Measurements from ENCODE around the gene YEATS4. TPM values are rescaled to one million over a fixed set of nuclear protein-coding genes. Genes with fewer than 3 reads are reported as not detected.
A peak's percentile ranks its signal among the peaks of the same experiment; 100 is the strongest.
"Not testable (repeated sequence)": the region's sequence is repeated elsewhere in the genome, so short reads cannot be mapped to it uniquely, and the experiment has no call there.

YEATS4 gene
- total RNA-seq, result 37.9 and 41.8 TPM in 2 replicates

- peaks cover 18% of the 10 kb centered on the region for H3K36me3 Mint-ChIP-seq (ENCODE audit: low read depth)
- peak within 1 kb of the TSS; percentile 98 for H3K27ac Mint-ChIP-seq
- H3K4me1 Mint-ChIP-seq, result peaks cover 27% of the 10 kb centered on the region
- H3K27me3 Mint-ChIP-seq, result peaks cover 7% of the 10 kb centered on the region
- H3K4me3 Mint-ChIP-seq, result peak within 1 kb of the TSS; percentile 93
- intact Hi-C loops (cut with micrococcal nuclease), result loop anchor here (1.0 to 5.0 kb wide), 4 partner anchors 69 to 883 kb away; partner anchors contain the start of genes CCT2, CNOT2 and CPSF6
- no peaks in the 10 kb centered on the region for H3K9me3 Mint-ChIP-seq
- DNase-seq, result peak; percentile 96
These were observed at the start of gene YEATS4 for GRCh38 chr12:69359531-69360347. Gene YEATS4, plus strand, starts transcription at chr12:69359743. Its CDS starts 230 bp downstream, at chr12:69359973.

GRCh38 chr12:69313209-69313608 lies 46.3 kb upstream of the YEATS4 start:
- Mint-ChIP-seq H3K4me3 (no peak overlapping the region), H3K27me3 (peaks cover 4% of the 10 kb centered on the region), H3K27ac (no peak overlapping the region), H3K4me1 (no peaks in the 10 kb centered on the region), H3K36me3 (ENCODE audit: low read depth) (no peaks in the 10 kb centered on the region), H3K9me3 (peaks cover 11% of the 10 kb centered on the region)
- intact Hi-C loops (cut with micrococcal nuclease), result no loop called here
- DNase-seq, result no peak

GRCh38 chr12:69316784-69317183 lies 42.8 kb upstream of the YEATS4 start:
- H3K4me1 Mint-ChIP-seq; H3K36me3 Mint-ChIP-seq (ENCODE audit: low read depth); intact Hi-C loops (cut with micrococcal nuclease); DNase-seq; H3K4me3 Mint-ChIP-seq; H3K27ac Mint-ChIP-seq: not testable (repeated sequence)
- H3K9me3 Mint-ChIP-seq, result peaks cover 31% of the 10 kb centered on the region
- H3K27me3 Mint-ChIP-seq, result peaks cover 14% of the 10 kb centered on the region

- intact Hi-C loops (cut with micrococcal nuclease); H3K27ac Mint-ChIP-seq; H3K4me1 Mint-ChIP-seq; H3K36me3 Mint-ChIP-seq (ENCODE audit: low read depth); H3K4me3 Mint-ChIP-seq; DNase-seq: not testable (repeated sequence)
- Mint-ChIP-seq H3K27me3 (peaks cover 14% of the 10 kb centered on the region), H3K9me3 (peaks cover 31% of the 10 kb centered on the region)
These were observed 42.3 kb upstream of the YEATS4 start for GRCh38 chr12:69317233-69317632.

- Mint-ChIP-seq H3K27ac (no peak overlapping the region), H3K27me3 (peaks cover 14% of the 10 kb centered on the region), H3K9me3 (peaks cover 31% of the 10 kb centered on the region), H3K4me1 (no peaks in the 10 kb centered on the region), H3K4me3 (no peak overlapping the region), H3K36me3 (ENCODE audit: low read depth) (peaks cover 1% of the 10 kb centered on the region)
- no peak for DNase-seq
- intact Hi-C loops (cut with micrococcal nuclease), result no loop called here
These were observed 41.3 kb upstream of the YEATS4 start for GRCh38 chr12:69318225-69318624.

GRCh38 chr12:69321351-69321750 lies 38.2 kb upstream of the YEATS4 start:
- Mint-ChIP-seq H3K9me3 (peaks cover 29% of the 10 kb centered on the region), H3K27me3 (peaks cover 13% of the 10 kb centered on the region), H3K36me3 (ENCODE audit: low read depth) (peaks cover 1% of the 10 kb centered on the region), H3K4me1 (peaks cover 4% of the 10 kb centered on the region), H3K27ac (no peak overlapping the region), H3K4me3 (no peak overlapping the region)
- intact Hi-C loops (cut with micrococcal nuclease), result no loop called here
- DNase-seq, result no peak

- peaks cover 18% of the 10 kb centered on the region for H3K27me3 Mint-ChIP-seq
- no peaks in the 10 kb centered on the region for H3K36me3 Mint-ChIP-seq (ENCODE audit: low read depth)
These were observed 34.6 kb upstream of the YEATS4 start for GRCh38 chr12:69324797-69325466.

GRCh38 chr12:69328426-69328825 lies 31.1 kb upstream of the YEATS4 start:
- H3K36me3 Mint-ChIP-seq (ENCODE audit: low read depth), result no peaks in the 10 kb centered on the region
- DNase-seq, result no peak
- H3K4me1 Mint-ChIP-seq, result peaks cover 17% of the 10 kb centered on the region
- H3K27me3 Mint-ChIP-seq, result peaks cover 15% of the 10 kb centered on the region
- H3K27ac Mint-ChIP-seq, result no peak overlapping the region
- H3K9me3 Mint-ChIP-seq, result no peaks in the 10 kb centered on the region
- intact Hi-C loops (cut with micrococcal nuclease), result no loop called here
- H3K4me3 Mint-ChIP-seq, result no peak overlapping the region

More at GRCh38 chr12:69324797-69325466, 34.6 kb upstream of the YEATS4 start:
- Mint-ChIP-seq H3K9me3 (peaks cover 11% of the 10 kb centered on the region), H3K27ac (no peak overlapping the region), H3K4me1 (peaks cover 9% of the 10 kb centered on the region), H3K4me3 (no peak overlapping the region)
- intact Hi-C loops (cut with micrococcal nuclease), result no loop called here
- no peak for DNase-seq

GRCh38 chr12:69329669-69330428 lies 29.7 kb upstream of the YEATS4 start:
- DNase-seq, result peak; percentile 64
- peak overlapping the region; percentile 88 for H3K27ac Mint-ChIP-seq
- H3K9me3 Mint-ChIP-seq, result no peaks in the 10 kb centered on the region
- H3K4me1 Mint-ChIP-seq, result peaks cover 21% of the 10 kb centered on the region
- intact Hi-C loops (cut with micrococcal nuclease), result no loop called here
- peaks cover 17% of the 10 kb centered on the region for H3K27me3 Mint-ChIP-seq
- no peaks in the 10 kb centered on the region for H3K36me3 Mint-ChIP-seq (ENCODE audit: low read depth)
- peak overlapping the region; percentile 73 for H3K4me3 Mint-ChIP-seq

- peaks cover 17% of the 10 kb centered on the region for H3K27me3 Mint-ChIP-seq
- H3K36me3 Mint-ChIP-seq (ENCODE audit: low read depth), result no peaks in the 10 kb centered on the region
- peak; percentile 82 for DNase-seq
- H3K9me3 Mint-ChIP-seq, result no peaks in the 10 kb centered on the region
- H3K4me1 Mint-ChIP-seq, result peaks cover 20% of the 10 kb centered on the region
- peak overlapping the region; percentile 73 for H3K4me3 Mint-ChIP-seq
- intact Hi-C loops (cut with micrococcal nuclease), result no loop called here
- peak overlapping the region; percentile 88 for H3K27ac Mint-ChIP-seq
These were observed 28.8 kb upstream of the YEATS4 start for GRCh38 chr12:69330475-69331473.

GRCh38 chr12:69331519-69331908 lies 28.0 kb upstream of the YEATS4 start:
- H3K36me3 Mint-ChIP-seq (ENCODE audit: low read depth), result no peaks in the 10 kb centered on the region
- H3K27ac Mint-ChIP-seq, result peak overlapping the region; percentile 88
- H3K4me1 Mint-ChIP-seq, result peaks cover 20% of the 10 kb centered on the region
- no peaks in the 10 kb centered on the region for H3K9me3 Mint-ChIP-seq
- no peak for DNase-seq
- peaks cover 17% of the 10 kb centered on the region for H3K27me3 Mint-ChIP-seq
- intact Hi-C loops (cut with micrococcal nuclease), result no loop called here
- peak overlapping the region; percentile 73 for H3K4me3 Mint-ChIP-seq

- Mint-ChIP-seq H3K9me3 (no peaks in the 10 kb centered on the region), H3K36me3 (ENCODE audit: low read depth) (no peaks in the 10 kb centered on the region), H3K4me3 (peak overlapping the region; percentile 33), H3K27ac (peak overlapping the region; percentile 46), H3K27me3 (peaks cover 17% of the 10 kb centered on the region), H3K4me1 (peaks cover 20% of the 10 kb centered on the region)
- intact Hi-C loops (cut with micrococcal nuclease), result no loop called here
- DNase-seq, result no peak
These were observed 27.4 kb upstream of the YEATS4 start for GRCh38 chr12:69331909-69332684.

Data from activated CD4-positive, alpha-beta T cell treated with anti-CD3 and anti-CD28 coated beads, Interleukin-2, amount 10 ng/mL, durations not matched to agents 24 days and 14 days (primary cell).